ENCODE measurements around the gene SRGAP2C. TPM values are rescaled to one million over a fixed set of nuclear protein-coding genes. Genes with fewer than 3 reads are reported as not detected.
"Not testable (repeated sequence)": the region's sequence is repeated elsewhere in the genome, so short reads cannot be mapped to it uniquely, and the experiment has no call there.

Gene SRGAP2C
- total and polyA plus RNA-seq, 2 donors (not counting 3 experiments of a cell fraction or from before 2014, with no cell fraction given), result 5.6 to 56.4 TPM

- H3K9ac ChIP-seq (replicated peaks; ENCODE audit: extremely low read depth, insufficient read depth, low read length); H3K4me1 ChIP-seq (ENCODE audit: control insufficient read depth, extremely low read depth, insufficient read depth, low read length); DNase-seq (ENCODE audit: low read depth, low spot score); H3K79me2 ChIP-seq (ENCODE audit: control insufficient read depth, insufficient read depth, low read length); CTCF ChIA-PET; intact Hi-C loops (cut with micrococcal nuclease); H3K27ac ChIP-seq (ENCODE audit: insufficient read depth, low read depth, low read length); H3K4me2 ChIP-seq (ENCODE audit: insufficient read depth, low read length); H4K20me1 ChIP-seq (replicated peaks; ENCODE audit: control insufficient read depth, extremely low read depth, insufficient read depth, low read length); FAIRE-seq; H3K27me3 ChIP-seq (ENCODE audit: control insufficient read depth in 2 of 2, insufficient read depth in 2 of 2, low read length in 2 of 2); H2AFZ ChIP-seq (ENCODE audit: low read depth, low read length); dilution Hi-C loops (cut with MboI; ENCODE audit: extremely low pct_ligation_motif_present, low sequenced_read_pairs); POLR2A ChIA-PET; BruUV-seq (replicated peaks); H3K36me3 ChIP-seq (ENCODE audit: control insufficient read depth in 2 of 2, extremely low read depth in 1 of 2, insufficient read depth in 2 of 2, low read length in 2 of 2); H3K9me3 ChIP-seq (replicated peaks; ENCODE audit: control insufficient read depth, insufficient read depth, low read length); H3K9me1 ChIP-seq (replicated peaks; ENCODE audit: control insufficient read depth, extremely low read depth, insufficient read depth, low read length); H3K4me3 ChIP-seq (replicated peaks in 1 of 3; ENCODE audit: insufficient read depth in 1 of 3, low read depth in 1 of 3, low read length in 3 of 3): not testable (repeated sequence)
These were observed 79.0 kb downstream of the SRGAP2C start for GRCh38 chr1:121263789-121264244.

DNA sequence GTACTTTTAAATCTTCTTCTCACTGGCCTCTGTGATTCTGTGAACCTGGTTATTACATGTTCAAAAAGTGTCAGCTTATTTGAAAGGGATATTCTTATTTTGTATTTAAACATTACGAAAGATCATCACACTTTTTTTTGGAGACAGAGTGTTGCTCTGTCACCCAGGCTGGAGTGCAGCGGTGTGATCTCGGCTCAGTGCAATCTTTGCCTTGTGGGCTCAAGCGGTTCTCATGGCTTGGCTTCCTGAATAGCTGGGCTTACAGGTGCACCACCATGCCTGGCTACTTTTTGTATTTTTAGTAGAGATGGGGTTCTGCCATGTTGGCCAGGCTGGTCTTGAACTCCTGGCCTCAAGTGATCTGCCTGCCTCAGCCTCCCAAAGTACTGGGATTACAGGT is 82.3 kb downstream of the SRGAP2C start:
- POLR2A ChIA-PET; H3K27ac ChIP-seq (ENCODE audit: insufficient read depth, low read depth, low read length); H3K9ac ChIP-seq (replicated peaks; ENCODE audit: extremely low read depth, insufficient read depth, low read length); dilution Hi-C loops (cut with MboI; ENCODE audit: extremely low pct_ligation_motif_present, low sequenced_read_pairs); H3K36me3 ChIP-seq (ENCODE audit: control insufficient read depth in 2 of 2, extremely low read depth in 1 of 2, insufficient read depth in 2 of 2, low read length in 2 of 2); H4K20me1 ChIP-seq (replicated peaks; ENCODE audit: control insufficient read depth, extremely low read depth, insufficient read depth, low read length); H3K9me3 ChIP-seq (replicated peaks; ENCODE audit: control insufficient read depth, insufficient read depth, low read length); H3K9me1 ChIP-seq (replicated peaks; ENCODE audit: control insufficient read depth, extremely low read depth, insufficient read depth, low read length); FAIRE-seq; CTCF ChIA-PET; BruUV-seq (replicated peaks); intact Hi-C loops (cut with micrococcal nuclease); H2AFZ ChIP-seq (ENCODE audit: low read depth, low read length); H3K4me1 ChIP-seq (ENCODE audit: control insufficient read depth, extremely low read depth, insufficient read depth, low read length); H3K27me3 ChIP-seq (ENCODE audit: control insufficient read depth in 2 of 2, insufficient read depth in 2 of 2, low read length in 2 of 2); H3K79me2 ChIP-seq (ENCODE audit: control insufficient read depth, insufficient read depth, low read length); DNase-seq (ENCODE audit: low read depth, low spot score); H3K4me2 ChIP-seq (ENCODE audit: insufficient read depth, low read length); H3K4me3 ChIP-seq (replicated peaks in 1 of 3; ENCODE audit: insufficient read depth in 1 of 3, low read depth in 1 of 3, low read length in 3 of 3): not testable (repeated sequence)

GRCh38 chr1:121269309-121269708 is 84.5 kb downstream of the SRGAP2C start:
- DNase-seq (ENCODE audit: low read depth, low spot score); H3K36me3 ChIP-seq (ENCODE audit: control insufficient read depth in 2 of 2, extremely low read depth in 1 of 2, insufficient read depth in 2 of 2, low read length in 2 of 2); H3K79me2 ChIP-seq (ENCODE audit: control insufficient read depth, insufficient read depth, low read length); H3K4me2 ChIP-seq (ENCODE audit: insufficient read depth, low read length); H3K27ac ChIP-seq (ENCODE audit: insufficient read depth, low read depth, low read length); dilution Hi-C loops (cut with MboI; ENCODE audit: extremely low pct_ligation_motif_present, low sequenced_read_pairs); intact Hi-C loops (cut with micrococcal nuclease); H3K4me1 ChIP-seq (ENCODE audit: control insufficient read depth, extremely low read depth, insufficient read depth, low read length); H3K4me3 ChIP-seq (replicated peaks in 1 of 3; ENCODE audit: insufficient read depth in 1 of 3, low read depth in 1 of 3, low read length in 3 of 3); H3K9me3 ChIP-seq (replicated peaks; ENCODE audit: control insufficient read depth, insufficient read depth, low read length); H3K27me3 ChIP-seq (ENCODE audit: control insufficient read depth in 2 of 2, insufficient read depth in 2 of 2, low read length in 2 of 2); H4K20me1 ChIP-seq (replicated peaks; ENCODE audit: control insufficient read depth, extremely low read depth, insufficient read depth, low read length); H3K9ac ChIP-seq (replicated peaks; ENCODE audit: extremely low read depth, insufficient read depth, low read length); CTCF ChIA-PET; POLR2A ChIA-PET; FAIRE-seq; H3K9me1 ChIP-seq (replicated peaks; ENCODE audit: control insufficient read depth, extremely low read depth, insufficient read depth, low read length); BruUV-seq (replicated peaks); H2AFZ ChIP-seq (ENCODE audit: low read depth, low read length): not testable (repeated sequence)

DNA sequence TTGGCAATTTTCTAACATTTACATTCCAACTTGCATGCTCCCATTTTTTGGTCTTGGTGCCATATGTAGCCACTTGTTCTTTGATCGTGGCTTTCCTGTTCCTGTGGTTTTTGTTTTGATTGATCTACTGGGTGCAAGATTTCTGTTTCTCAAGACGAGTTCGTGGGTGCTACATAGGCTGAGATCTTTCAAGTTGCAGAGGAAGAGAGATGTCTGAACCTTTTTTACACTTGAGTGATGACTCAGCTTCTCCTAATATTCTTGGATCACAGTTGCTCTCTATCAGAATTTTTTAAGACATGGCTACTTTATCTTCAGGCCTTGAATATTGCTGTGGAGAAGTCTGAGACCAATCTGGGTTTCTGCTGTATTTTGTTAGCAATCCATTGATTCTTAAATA is 85.2 kb downstream of the SRGAP2C start:
- H3K9ac ChIP-seq (replicated peaks; ENCODE audit: extremely low read depth, insufficient read depth, low read length); H2AFZ ChIP-seq (ENCODE audit: low read depth, low read length); H4K20me1 ChIP-seq (replicated peaks; ENCODE audit: control insufficient read depth, extremely low read depth, insufficient read depth, low read length); dilution Hi-C loops (cut with MboI; ENCODE audit: extremely low pct_ligation_motif_present, low sequenced_read_pairs); H3K27me3 ChIP-seq (ENCODE audit: control insufficient read depth in 2 of 2, insufficient read depth in 2 of 2, low read length in 2 of 2); POLR2A ChIA-PET; H3K9me3 ChIP-seq (replicated peaks; ENCODE audit: control insufficient read depth, insufficient read depth, low read length); H3K27ac ChIP-seq (ENCODE audit: insufficient read depth, low read depth, low read length); intact Hi-C loops (cut with micrococcal nuclease); H3K4me2 ChIP-seq (ENCODE audit: insufficient read depth, low read length); H3K4me1 ChIP-seq (ENCODE audit: control insufficient read depth, extremely low read depth, insufficient read depth, low read length); CTCF ChIA-PET; H3K79me2 ChIP-seq (ENCODE audit: control insufficient read depth, insufficient read depth, low read length); H3K4me3 ChIP-seq (replicated peaks in 1 of 3; ENCODE audit: insufficient read depth in 1 of 3, low read depth in 1 of 3, low read length in 3 of 3); H3K36me3 ChIP-seq (ENCODE audit: control insufficient read depth in 2 of 2, extremely low read depth in 1 of 2, insufficient read depth in 2 of 2, low read length in 2 of 2); DNase-seq (ENCODE audit: low read depth, low spot score); H3K9me1 ChIP-seq (replicated peaks; ENCODE audit: control insufficient read depth, extremely low read depth, insufficient read depth, low read length); BruUV-seq (replicated peaks): not testable (repeated sequence)
- peak; percentile 87 for FAIRE-seq
